Measurements from ENCODE around the gene GRIK2. TPM values are rescaled to one million over a fixed set of nuclear protein-coding genes. Genes with fewer than 3 reads are reported as not detected.

The GRIK2 gene
- total RNA-seq, 1 experiment from 2014 or later: 0.61 TPM

DNA sequence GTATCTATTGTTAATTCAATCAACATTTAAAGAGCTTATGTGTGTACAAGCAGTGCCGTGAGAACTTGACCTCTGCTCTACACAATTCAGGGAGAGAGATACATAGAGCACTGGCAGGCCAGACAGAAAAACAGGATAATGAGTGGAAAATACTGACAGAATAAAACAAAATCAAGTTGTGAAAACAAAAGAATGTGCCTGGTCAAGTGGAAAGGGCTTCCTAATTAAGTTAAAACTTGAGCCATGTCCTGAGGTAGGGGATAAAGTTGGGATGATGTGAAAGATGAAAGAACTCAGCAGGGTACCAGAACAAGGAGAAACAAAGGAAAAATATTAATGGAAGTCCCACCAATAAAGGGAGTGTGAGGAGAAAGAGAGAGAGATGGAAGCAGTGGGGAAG lies 672.8 kb downstream of the GRIK2 start:
- H3K4me1 ChIP-seq (replicated peaks; ENCODE audit: insufficient read depth): no peaks in the 10 kb centered on the region
- CTCF ChIA-PET: no interaction called here
- DNase-seq: no peak
- no peak overlapping the region for H3K27ac ChIP-seq
- BruUV-seq (replicated peaks): no TSS peak
- no peaks in the 10 kb centered on the region for H3F3A ChIP-seq (ENCODE audit: insufficient read depth, low read depth)
- no peaks in the 10 kb centered on the region for H3K9me3 ChIP-seq (ENCODE audit: insufficient read depth, low read depth)
- no peak overlapping the region for H3K4me2 ChIP-seq
- no peaks in the 10 kb centered on the region for H3K36me3 ChIP-seq (ENCODE audit: low read depth)
- POLR2A ChIA-PET (ENCODE audit: unreplicated experiment): no interaction called here
- no peaks in the 10 kb centered on the region for H4K20me1 ChIP-seq (ENCODE audit: insufficient read depth)
- H2AFZ ChIP-seq: no peak overlapping the region
- intact Hi-C loops (cut with micrococcal nuclease; ENCODE audit: unreplicated experiment): no loop called here
- H3K9me2 ChIP-seq (ENCODE audit: insufficient read depth): no peaks in the 10 kb centered on the region
- no peaks in the 10 kb centered on the region for H3K79me2 ChIP-seq (ENCODE audit: low read depth)
- TF ChIP-seq, protein P1, sequence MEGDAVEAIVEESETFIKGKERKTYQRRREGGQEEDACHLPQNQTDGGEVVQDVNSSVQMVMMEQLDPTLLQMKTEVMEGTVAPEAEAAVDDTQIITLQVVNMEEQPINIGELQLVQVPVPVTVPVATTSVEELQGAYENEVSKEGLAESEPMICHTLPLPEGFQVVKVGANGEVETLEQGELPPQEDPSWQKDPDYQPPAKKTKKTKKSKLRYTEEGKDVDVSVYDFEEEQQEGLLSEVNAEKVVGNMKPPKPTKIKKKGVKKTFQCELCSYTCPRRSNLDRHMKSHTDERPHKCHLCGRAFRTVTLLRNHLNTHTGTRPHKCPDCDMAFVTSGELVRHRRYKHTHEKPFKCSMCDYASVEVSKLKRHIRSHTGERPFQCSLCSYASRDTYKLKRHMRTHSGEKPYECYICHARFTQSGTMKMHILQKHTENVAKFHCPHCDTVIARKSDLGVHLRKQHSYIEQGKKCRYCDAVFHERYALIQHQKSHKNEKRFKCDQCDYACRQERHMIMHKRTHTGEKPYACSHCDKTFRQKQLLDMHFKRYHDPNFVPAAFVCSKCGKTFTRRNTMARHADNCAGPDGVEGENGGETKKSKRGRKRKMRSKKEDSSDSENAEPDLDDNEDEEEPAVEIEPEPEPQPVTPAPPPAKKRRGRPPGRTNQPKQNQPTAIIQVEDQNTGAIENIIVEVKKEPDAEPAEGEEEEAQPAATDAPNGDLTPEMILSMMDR (conservative IDR thresholded peaks at IDR 0.05): no peak
- TF ChIP-seq EZH2 (IDR thresholded peaks at IDR 0.05; ENCODE audit: low read depth): no peak
- H3K27me3 ChIP-seq (ENCODE audit: insufficient read depth, low read depth): no peaks in the 10 kb centered on the region
- no peak overlapping the region for H3K4me3 ChIP-seq

DNA sequence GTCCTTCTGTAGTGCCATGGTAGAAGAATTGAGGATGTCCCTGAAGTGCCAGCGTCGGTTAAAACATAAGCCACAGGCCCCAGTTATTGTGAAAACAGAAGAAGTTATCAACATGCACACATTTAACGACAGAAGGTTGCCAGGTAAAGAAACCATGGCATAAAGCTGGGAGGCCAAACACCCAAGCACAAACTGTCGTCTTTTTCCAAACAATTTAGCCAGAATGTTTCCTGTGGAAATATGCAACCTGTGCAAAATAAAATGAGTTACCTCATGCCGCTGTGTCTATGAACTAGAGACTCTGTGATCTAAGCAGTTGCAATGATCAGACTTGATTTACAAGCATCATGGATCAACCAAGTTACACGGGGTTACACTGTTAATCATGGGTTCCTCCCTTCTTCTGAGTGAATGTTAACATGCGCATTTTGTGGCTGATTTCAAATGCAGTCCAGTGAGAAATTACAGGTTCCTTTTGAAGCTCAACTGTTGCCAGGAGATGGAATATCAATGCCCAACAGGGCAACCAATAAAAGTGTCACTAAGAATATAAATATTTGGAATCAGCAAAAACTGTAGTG lies 674.9 kb downstream of the GRIK2 start:
- no peak overlapping the region for H3K4me2 ChIP-seq
- peak overlapping the region; percentile 12; the same call in 1 of the 2 replicates for H2AFZ ChIP-seq
- intact Hi-C loops (cut with micrococcal nuclease; ENCODE audit: unreplicated experiment): no loop called here
- BruUV-seq (replicated peaks): no TSS peak
- H3K4me1 ChIP-seq (replicated peaks; ENCODE audit: insufficient read depth): no peaks in the 10 kb centered on the region
- no peak overlapping the region for H3K27ac ChIP-seq
- no peaks in the 10 kb centered on the region for H3K9me2 ChIP-seq (ENCODE audit: insufficient read depth)
- ChIA-PET CTCF (no interaction called here), POLR2A (ENCODE audit: unreplicated experiment) (no interaction called here)
- no peak for DNase-seq
- no peaks in the 10 kb centered on the region for H4K20me1 ChIP-seq (ENCODE audit: insufficient read depth)
- no peak for TF ChIP-seq EZH2 (IDR thresholded peaks at IDR 0.05; ENCODE audit: low read depth)
- TF ChIP-seq, protein P1 (conservative IDR thresholded peaks at IDR 0.05): no peak
- no peaks in the 10 kb centered on the region for H3F3A ChIP-seq (ENCODE audit: insufficient read depth, low read depth)
- H3K4me3 ChIP-seq: no peak overlapping the region
- H3K79me2 ChIP-seq (ENCODE audit: low read depth): no peaks in the 10 kb centered on the region
- H3K27me3 ChIP-seq (ENCODE audit: insufficient read depth, low read depth): no peaks in the 10 kb centered on the region
- no peaks in the 10 kb centered on the region for H3K9me3 ChIP-seq (ENCODE audit: insufficient read depth, low read depth)
- no peaks in the 10 kb centered on the region for H3K36me3 ChIP-seq (ENCODE audit: low read depth)

DNA sequence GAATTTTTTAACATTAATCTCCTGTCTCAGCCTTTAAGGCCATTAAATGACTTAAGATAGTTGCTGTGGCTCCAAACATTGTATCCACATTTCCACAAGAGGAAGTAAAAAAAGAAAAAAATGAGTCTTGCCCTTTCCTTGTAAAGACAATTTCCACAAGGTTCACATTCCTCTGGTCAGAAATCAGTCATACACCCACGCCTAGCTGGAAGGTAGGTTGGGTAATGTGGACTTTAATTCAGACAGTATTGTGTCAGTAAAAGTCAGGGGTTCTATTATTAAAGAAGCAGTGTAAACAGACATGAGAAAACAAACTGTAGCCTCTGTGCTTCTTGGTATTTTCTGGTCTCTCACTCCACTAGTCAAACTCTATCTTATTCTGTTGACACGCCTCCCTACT lies 682.0 kb downstream of the GRIK2 start:
- Histone ChIP-seq H2AFZ (no peak overlapping the region), H3K27me3 (ENCODE audit: insufficient read depth, low read depth) (no peaks in the 10 kb centered on the region), H3K36me3 (ENCODE audit: low read depth) (no peaks in the 10 kb centered on the region), H3K9me3 (ENCODE audit: insufficient read depth, low read depth) (no peaks in the 10 kb centered on the region), H3K9me2 (ENCODE audit: insufficient read depth) (no peaks in the 10 kb centered on the region), H3K27ac (no peak overlapping the region), H3K4me1 (replicated peaks; ENCODE audit: insufficient read depth) (no peaks in the 10 kb centered on the region), H3K79me2 (ENCODE audit: low read depth) (no peaks in the 10 kb centered on the region), H3K4me2 (no peak overlapping the region), H3K4me3 (no peak overlapping the region), H3F3A (ENCODE audit: insufficient read depth, low read depth) (no peaks in the 10 kb centered on the region), H4K20me1 (ENCODE audit: insufficient read depth) (no peaks in the 10 kb centered on the region)
- intact Hi-C loops (cut with micrococcal nuclease; ENCODE audit: unreplicated experiment): no loop called here
- no peak for TF ChIP-seq EZH2 (IDR thresholded peaks at IDR 0.05; ENCODE audit: low read depth)
- TF ChIP-seq, protein P1 (conservative IDR thresholded peaks at IDR 0.05): no peak
- no peak for DNase-seq
- no TSS peak for BruUV-seq (replicated peaks)
- POLR2A ChIA-PET (ENCODE audit: unreplicated experiment): no interaction called here
- CTCF ChIA-PET: no interaction called here

Measured in PC-9 (cell line).